OCI-LY1 (cell line): ENCODE data around the gene CFAP61.

Experiments used
- CTCF ChIP-seq: fragments of 200-600 bp; sonication (generic), shearing (Covaris generic); IDR thresholded peaks from 2 replicates; pipeline ENCODE4 v1.5.1; 2017; ENCODE audit warnings: mild to moderate bottlenecking, antibody characterized with exemption, low read length, moderate library complexity, mixed read lengths
- EZH2 ChIP-seq: fragments of 200-600 bp; sonication (generic), shearing (Covaris generic); IDR thresholded peaks from 2 replicates; pipeline ENCODE4 v1.8.0; 2017; ENCODE audit warnings: borderline replicate concordance, mixed run types, mild to moderate bottlenecking, antibody characterized with exemption, low read length, moderate library complexity, mixed read lengths

DNA sequence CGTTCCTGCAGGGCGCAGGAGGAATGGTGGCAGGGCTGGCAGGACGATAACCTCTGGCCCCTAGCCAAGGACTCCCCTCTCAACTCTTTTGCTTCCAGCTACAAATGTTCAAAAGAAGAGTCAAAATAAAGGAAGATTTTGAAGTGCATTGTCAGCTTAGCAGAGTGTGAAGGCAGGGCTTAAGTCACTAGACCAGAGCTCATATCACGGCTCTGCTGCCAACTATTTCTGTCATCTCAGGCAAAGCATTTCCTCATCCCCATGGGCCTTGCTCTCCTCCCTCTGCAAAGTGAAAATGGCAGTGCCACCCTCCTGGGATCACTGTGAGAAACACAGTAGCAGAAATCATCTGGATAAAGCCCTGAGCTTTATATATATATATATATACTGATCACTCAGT is 36.7 kb downstream of the CFAP61 start:
- TF ChIP-seq CTCF, result no peak
- no peak for TF ChIP-seq EZH2
